WI38 (cell line): ENCODE results near the gene EHBP1L1.

ENCODE experiments used
- H3K4me3 ChIP-seq: 2 replicates; pipeline ENCODE4 v1.5.1; 2011; ENCODE audit warnings: low read depth, mild to moderate bottlenecking, control low read depth, low read length
- CTCF ChIP-seq: IDR thresholded peaks from 2 replicates; pipeline ENCODE4 v1.5.1; 2012; ENCODE audit warnings: low read depth, mild to moderate bottlenecking, control low read depth, low read length

EHBP1L1 gene

GRCh38 chr11:65575568-65576231, at the start of gene EHBP1L1:
Gene EHBP1L1 (plus strand): TSS chr11:65576053. CDS start chr11:65576303, 250 bp downstream.
- no peak for TF ChIP-seq CTCF
- peak within 1 kb of the TSS; percentile 63 for H3K4me3 ChIP-seq

- TF ChIP-seq CTCF = no peak
- no peak overlapping the region for H3K4me3 ChIP-seq
Measured at GRCh38 chr11:65526744-65527143, 49.1 kb upstream of the EHBP1L1 start.

GRCh38 chr11:65528819-65529350, 47.0 kb upstream of the EHBP1L1 start:
- TF ChIP-seq CTCF = no peak
- no peak overlapping the region for H3K4me3 ChIP-seq

GRCh38 chr11:65529475-65530156, 46.2 kb upstream of the EHBP1L1 start:
- no peak overlapping the region for H3K4me3 ChIP-seq
- no peak for TF ChIP-seq CTCF

GRCh38 chr11:65530157-65530496, 45.7 kb upstream of the EHBP1L1 start:
- H3K4me3 ChIP-seq = no peak overlapping the region
- no peak for TF ChIP-seq CTCF

- no peak for TF ChIP-seq CTCF
- no peak overlapping the region for H3K4me3 ChIP-seq
Measured at GRCh38 chr11:65532388-65533064, 43.3 kb upstream of the EHBP1L1 start.

- no peak for TF ChIP-seq CTCF
- no peak overlapping the region for H3K4me3 ChIP-seq
Measured at GRCh38 chr11:65535102-65535501, 40.8 kb upstream of the EHBP1L1 start.
